Upper lobe of left lung (tissue), 4 donors: ENCODE data around the gene ERMP1.

Experiments used
- CTCF ChIP-seq, 6 experiments: fragments of 450-650 bp in 4 of 6; fragments of 200-600 bp in 2 of 6; sonication (generic) in 2 of 6; IDR thresholded peaks; one replicate each; pipeline ENCODE4 v1.5.1; 2016 to 2019; ENCODE audit warnings: antibody characterized with exemption in 6 of 6
- EP300 ChIP-seq, 4 donors: sonication (generic); formaldehyde crosslinking; IDR thresholded peaks; one replicate each; pipeline ENCODE4 v1.5.1; 2017; ENCODE audit warnings: antibody characterized with exemption in 4 of 4, control low read depth in 2 of 4
- POLR2A ChIP-seq, 4 donors: fragments of 450-650 bp; IDR thresholded peaks; one replicate each; pipeline ENCODE4 v1.5.1; 2016 to 2017; ENCODE audit warnings: antibody characterized with exemption in 4 of 4, mild to moderate bottlenecking in 2 of 4
- POLR2AphosphoS5 ChIP-seq, 2 donors: sonication (generic); formaldehyde crosslinking; IDR thresholded peaks; one replicate each; pipeline ENCODE4 v1.5.1; 2017; ENCODE audit warnings: antibody characterized with exemption in 2 of 2

- no peak for TF ChIP-seq POLR2A (IDR thresholded peaks at IDR 0.05)
- TF ChIP-seq CTCF (IDR thresholded peaks at IDR 0.05), result no peak
- no peak for TF ChIP-seq EP300 (IDR thresholded peaks at IDR 0.05)
- no peak for TF ChIP-seq POLR2AphosphoS5 (IDR thresholded peaks at IDR 0.05)
These were observed 59.5 kb downstream of the ERMP1 start for GRCh38 chr9:5773324-5773999.
